Natural killer cell (primary cell): ENCODE data around the gene CYP2S1. TPM values are rescaled to one million over a fixed set of nuclear protein-coding genes. Genes with fewer than 3 reads are reported as not detected.

Experiments used
- ATAC-seq, 3 donors: fragments of 150-1000 bp in 2 of 3; fragments of 200-7000 bp in 1 of 3; cut with Tn5 transposase; 1 replicate in 1 of 3; 2 replicates in 2 of 3; pipeline ENCODE4 v1.10.0; 2021; ENCODE audit warnings: mild to moderate bottlenecking in 2 of 3, moderate library complexity in 2 of 3
- DNase-seq, 2 donors: peaks; one replicate each; pipeline versions ENCODE4 v3.0.0 to v3.0.0-alpha.2; 2013 to 2021; ENCODE audit warnings: mixed read lengths in 1 of 2
- H3K27ac ChIP-seq: one replicate; pipeline ENCODE4 v1.5.1; 2013; ENCODE audit warnings: mild to moderate bottlenecking, low read length
- H3K27me3 ChIP-seq: one replicate; pipeline ENCODE4 v1.6.1; 2013; ENCODE audit warnings: low read length; ENCODE audit not compliant: control insufficient read depth, insufficient read depth
- H3K36me3 ChIP-seq: one replicate; pipeline ENCODE4 v1.6.1; 2013; ENCODE audit warnings: low read length; ENCODE audit not compliant: control insufficient read depth, insufficient read depth
- H3K4me1 ChIP-seq: one replicate; pipeline ENCODE4 v1.6.1; 2013; ENCODE audit warnings: low read length; ENCODE audit not compliant: control insufficient read depth, insufficient read depth
- H3K4me3 ChIP-seq: one replicate; pipeline ENCODE4 v1.5.1; 2013; ENCODE audit warnings: low read length
- H3K9me3 ChIP-seq: one replicate; pipeline ENCODE4 v1.6.1; 2013; ENCODE audit warnings: low read length; ENCODE audit not compliant: control insufficient read depth, insufficient read depth
- H3K27ac Mint-ChIP-seq, 2 donors: one replicate each; pipeline ENCODE4 v1.8.0; 2022; ENCODE audit warnings: mild to moderate bottlenecking in 2 of 2, mixed read lengths in 2 of 2, moderate library complexity in 1 of 2
- H3K27me3 Mint-ChIP-seq, 2 donors: one replicate each; pipeline ENCODE4 v1.8.0; 2022; ENCODE audit warnings: low read depth in 2 of 2, mixed read lengths in 2 of 2
- H3K36me3 Mint-ChIP-seq: one replicate; pipeline ENCODE4 v1.8.0; 2022; ENCODE audit warnings: mixed read lengths
- H3K4me1 Mint-ChIP-seq, 2 donors: one replicate each; pipeline ENCODE4 v1.8.0; 2022; ENCODE audit warnings: mixed read lengths in 2 of 2
- H3K4me3 Mint-ChIP-seq: one replicate; pipeline ENCODE4 v1.8.0; 2022; ENCODE audit warnings: mild to moderate bottlenecking, moderate library complexity, mixed read lengths
- H3K9me3 Mint-ChIP-seq, 2 donors: one replicate each; pipeline ENCODE4 v1.8.0; 2022; ENCODE audit warnings: mixed read lengths in 2 of 2
- CTCF ChIP-seq: fragments of 200-600 bp; IDR thresholded peaks from one replicate; pipeline ENCODE4 v1.8.0; 2022; ENCODE audit warnings: antibody characterized with exemption
- WGBS: methylation state at CpG from one replicate; pipeline ENCODE4 v1.1.7; 2013; ENCODE audit warnings: missing lambda C conversion rate; ENCODE audit not compliant: insufficient coverage; 5-methylcytosine and 5-hydroxymethylcytosine counted together
- intact Hi-C: fragments of 100-400 bp; cut with micrococcal nuclease; formaldehyde crosslinking; loops from one replicate; pipeline ENCODE4 v1.14.2; 2022
- total RNA-seq, 4 donors: library from RNA; stranded (reverse); fragments of 120-200 nt in 1 of 4; gene quantifications; one replicate each; pipeline versions ENCODE4 v1.2.3 to v1.2.4, GENCODE V29; 2013 to 2022

CYP2S1 gene
- total RNA-seq, 3 donors from 2014 or later (not counting 1 experiment from before 2014, with no cell fraction given): 0.78 to 1.6 (median 0.84) TPM

- WGBS: 88% methylated on average over 4 of the region's 4 CpGs
- H3K4me1 ChIP-seq: no peaks in the 10 kb centered on the region
- Mint-ChIP-seq H3K4me3 (no peak overlapping the region), H3K27ac (no peak overlapping the region), H3K36me3 (no peaks in the 10 kb centered on the region), H3K4me1 (no peaks in the 10 kb centered on the region), H3K9me3 (no peaks in the 10 kb centered on the region), H3K27me3 (peaks cover 10 to 11% of the 10 kb centered on the region in 2 donors)
- no peak overlapping the region for H3K27ac ChIP-seq
- no peaks in the 10 kb centered on the region for H3K27me3 ChIP-seq
- no peak for ATAC-seq
- DNase-seq: no peak
- intact Hi-C loops: no loop called here
- no peaks in the 10 kb centered on the region for H3K9me3 ChIP-seq
- H3K36me3 ChIP-seq: no peaks in the 10 kb centered on the region
- H3K4me3 ChIP-seq: no peak overlapping the region
- TF ChIP-seq CTCF: no peak
Observed at GRCh38 chr19:41248895-41249294, 55.9 kb downstream of the CYP2S1 start.

DNA sequence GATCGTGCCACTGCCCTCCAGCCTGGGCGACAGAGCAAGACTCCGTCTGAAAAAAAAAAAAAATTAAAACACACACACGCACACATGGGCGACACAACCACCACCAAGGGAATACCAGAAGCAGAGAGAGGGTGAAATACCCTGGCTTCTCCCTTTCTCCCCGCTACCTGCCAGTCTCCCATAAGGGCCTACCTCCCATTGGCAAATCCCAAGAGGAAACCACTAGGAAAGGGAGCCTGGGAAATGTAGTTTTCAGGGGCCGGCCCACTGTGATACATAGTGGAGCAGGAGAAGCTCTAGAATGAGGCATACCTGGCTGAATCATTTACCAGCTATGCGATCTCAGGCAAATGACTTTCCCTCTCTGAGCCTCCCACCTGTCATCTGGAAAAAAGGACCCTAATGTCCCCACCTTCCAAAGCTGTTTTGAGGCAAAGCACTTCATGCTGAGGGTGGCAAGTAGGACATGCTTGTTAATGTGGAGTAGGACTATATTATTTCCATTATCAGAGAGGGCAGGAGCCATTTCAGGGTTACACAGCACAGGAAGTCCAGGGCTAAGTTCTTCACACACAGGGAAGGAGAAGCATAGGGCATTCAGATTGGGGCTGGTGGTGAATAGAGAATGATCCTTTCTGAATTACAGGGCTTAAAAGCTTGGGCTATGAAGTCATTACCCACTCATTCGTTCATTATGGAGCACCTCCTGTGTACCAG, 56.8 kb downstream of the CYP2S1 start:
- Mint-ChIP-seq H3K4me3 (no peak overlapping the region), H3K4me1 (no peaks in the 10 kb centered on the region), H3K36me3 (no peaks in the 10 kb centered on the region), H3K27me3 (peaks cover 10 to 11% of the 10 kb centered on the region in 2 donors), H3K9me3 (no peaks in the 10 kb centered on the region), H3K27ac (no peak overlapping the region)
- no peak for TF ChIP-seq CTCF
- Histone ChIP-seq H3K9me3 (no peaks in the 10 kb centered on the region), H3K36me3 (no peaks in the 10 kb centered on the region), H3K4me1 (no peaks in the 10 kb centered on the region), H3K4me3 (no peak overlapping the region), H3K27me3 (no peaks in the 10 kb centered on the region), H3K27ac (no peak overlapping the region)
- no peak for ATAC-seq
- intact Hi-C loops: no loop called here
- no peak for DNase-seq
- WGBS: 97% methylated on average over 9 of the region's 9 CpGs

GRCh38 chr19:41253660-41254059, 60.6 kb downstream of the CYP2S1 start:
- Histone ChIP-seq H3K4me1 (no peaks in the 10 kb centered on the region), H3K27ac (no peak overlapping the region), H3K4me3 (no peak overlapping the region), H3K9me3 (no peaks in the 10 kb centered on the region), H3K36me3 (no peaks in the 10 kb centered on the region), H3K27me3 (no peaks in the 10 kb centered on the region)
- Mint-ChIP-seq H3K4me1 (no peaks in the 10 kb centered on the region), H3K27me3 (peaks cover 10 to 16% of the 10 kb centered on the region in 2 donors), H3K27ac (no peak overlapping the region), H3K4me3 (no peak overlapping the region), H3K36me3 (no peaks in the 10 kb centered on the region), H3K9me3 (no peaks in the 10 kb centered on the region)
- intact Hi-C loops: no loop called here
- TF ChIP-seq CTCF: no peak
- ATAC-seq (no peak), DNase-seq (no peak)
- 94% methylated on average over 6 of the region's 6 CpGs for WGBS

- Histone ChIP-seq H3K4me1 (no peaks in the 10 kb centered on the region), H3K4me3 (no peak overlapping the region), H3K27me3 (no peaks in the 10 kb centered on the region), H3K9me3 (no peaks in the 10 kb centered on the region), H3K36me3 (no peaks in the 10 kb centered on the region), H3K27ac (no peak overlapping the region)
- intact Hi-C loops: no loop called here
- Mint-ChIP-seq H3K27me3 (peaks cover 10 to 16% of the 10 kb centered on the region in 2 donors), H3K27ac (no peak overlapping the region), H3K4me1 (no peaks in the 10 kb centered on the region), H3K36me3 (no peaks in the 10 kb centered on the region), H3K9me3 (no peaks in the 10 kb centered on the region), H3K4me3 (no peak overlapping the region)
- ATAC-seq (no peak), DNase-seq (no peak)
- no peak for TF ChIP-seq CTCF
Observed at GRCh38 chr19:41255171-41255570, 62.2 kb downstream of the CYP2S1 start.
